Stimulated activated CD4-positive, alpha-beta T cell treated with anti-CD3 and anti-CD28 coated beads, Interleukin-12 subunit alpha, Interleukin-12 subunit beta, amount 100 ng/mL, for 48 hours (primary cell): ENCODE data around the gene CTAGE1.

Experiments
- DNase-seq, 3 donors: peaks; one replicate each; pipeline ENCODE4 v3.0.0-alpha.2; 2020; ENCODE audit warnings: low read depth in 2 of 3, low spot score in 1 of 3

Gene CTAGE1

DNA sequence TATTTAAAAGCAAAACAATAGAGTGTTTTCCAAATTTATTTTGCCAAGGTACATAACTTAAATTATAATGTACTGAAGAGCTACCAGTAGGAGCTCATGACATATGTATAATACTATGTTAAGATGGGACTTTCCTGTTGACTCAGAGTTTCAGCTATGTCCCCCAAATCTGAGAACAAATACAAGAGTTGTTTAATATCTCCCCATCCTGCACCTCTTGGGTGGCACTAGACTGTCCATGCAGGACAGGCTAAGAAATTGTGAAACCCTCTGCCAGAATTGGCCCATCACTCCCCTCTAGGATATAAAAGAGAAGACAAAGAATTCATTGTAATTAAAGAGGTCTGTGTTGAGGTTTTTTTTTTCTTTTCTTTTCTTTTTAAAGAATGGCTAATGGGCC lies 21.7 kb upstream of the CTAGE1 start:
- DNase-seq, result no peak

DNA sequence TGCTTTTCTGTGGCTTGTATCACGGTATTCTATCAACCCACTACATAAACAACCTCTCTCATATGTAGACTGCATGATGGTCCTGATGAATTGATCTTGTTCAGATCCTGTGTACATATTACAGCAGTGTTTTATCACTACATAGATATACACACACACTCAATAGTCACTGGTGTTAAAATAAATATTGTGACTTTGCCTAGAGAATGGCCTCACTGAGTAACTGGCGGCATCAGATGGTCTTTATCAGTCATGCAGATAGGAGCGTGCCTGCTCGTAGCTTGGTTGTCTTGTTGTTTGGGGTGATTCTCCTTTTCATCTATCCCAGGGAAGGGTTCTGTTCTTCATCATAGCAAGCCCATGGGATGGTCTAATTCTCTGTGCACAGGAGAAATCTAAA lies 18.4 kb upstream of the CTAGE1 start:
- DNase-seq, result no peak

DNA sequence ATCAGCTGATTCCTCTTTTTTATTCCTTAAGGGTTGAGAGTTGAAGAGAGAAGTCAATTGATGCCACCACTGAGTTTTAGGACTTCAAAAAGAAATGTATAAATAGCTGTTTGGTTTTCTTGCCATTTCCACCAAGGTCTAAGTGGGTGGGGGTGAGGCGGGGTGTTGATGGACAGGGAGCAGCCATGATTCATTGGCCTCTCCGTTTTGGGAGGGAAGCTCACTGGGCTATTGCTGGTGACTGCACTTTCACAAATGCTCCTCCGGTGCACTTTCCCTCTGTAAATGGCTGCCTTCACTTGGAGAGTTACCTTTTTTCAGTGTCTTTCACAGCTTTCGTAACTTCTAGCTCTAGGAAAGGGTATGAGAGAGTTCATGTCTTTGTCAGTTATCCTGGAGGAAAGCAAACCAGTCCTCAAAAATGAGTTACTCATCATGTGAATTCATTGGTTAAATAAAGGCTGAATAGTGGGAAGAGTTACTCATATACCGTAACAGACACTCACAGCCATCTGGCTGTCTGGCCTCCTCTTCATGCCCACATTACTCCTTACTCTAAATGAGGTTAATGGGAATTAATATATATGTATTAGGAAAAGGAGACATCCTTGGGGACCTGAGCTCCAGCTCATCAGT lies 17.4 kb upstream of the CTAGE1 start:
- no peak for DNase-seq

DNA sequence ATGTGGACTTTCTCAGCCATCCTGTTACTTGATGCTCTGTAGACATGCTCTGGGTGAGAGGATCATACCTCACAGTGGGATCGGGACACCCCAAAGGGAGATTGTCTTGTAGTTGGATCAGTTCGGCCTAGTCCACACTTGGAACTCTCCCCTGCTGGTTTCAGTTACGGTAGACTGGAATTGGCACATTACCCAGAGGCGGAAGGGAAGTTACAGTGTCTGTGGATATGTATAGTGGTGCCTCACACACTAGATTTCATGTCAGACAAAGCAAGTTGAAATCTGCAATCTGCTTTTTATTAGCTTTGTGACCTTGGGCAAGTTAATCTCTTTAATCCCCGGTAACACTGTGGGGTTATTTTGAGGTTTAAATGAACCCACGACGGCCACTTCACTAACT lies 16.2 kb upstream of the CTAGE1 start:
- DNase-seq, result no peak

DNA sequence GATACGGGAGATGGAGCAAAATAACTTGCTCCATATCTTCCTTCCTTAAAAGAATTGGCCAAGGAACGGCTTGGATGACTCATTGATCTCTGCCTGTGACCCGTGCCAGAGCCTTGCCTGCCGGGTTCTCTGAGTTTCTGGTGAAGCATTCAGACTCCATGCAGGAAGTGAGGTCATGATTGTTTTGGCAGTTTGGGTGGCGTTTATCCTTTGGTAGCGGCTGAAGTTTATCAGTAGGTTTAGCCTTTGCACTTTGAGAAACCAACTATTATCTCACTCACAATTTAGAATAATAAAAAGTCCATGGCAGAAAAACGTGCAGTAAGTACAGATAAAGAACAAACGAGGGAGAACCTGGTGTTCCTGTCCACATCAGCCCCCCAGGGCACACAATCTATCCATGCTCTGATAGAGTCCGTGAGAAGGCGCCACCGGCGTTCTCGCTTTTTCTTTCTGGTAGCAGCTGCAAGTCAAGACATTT lies 15.0 kb upstream of the CTAGE1 start:
- DNase-seq, result no peak

DNA sequence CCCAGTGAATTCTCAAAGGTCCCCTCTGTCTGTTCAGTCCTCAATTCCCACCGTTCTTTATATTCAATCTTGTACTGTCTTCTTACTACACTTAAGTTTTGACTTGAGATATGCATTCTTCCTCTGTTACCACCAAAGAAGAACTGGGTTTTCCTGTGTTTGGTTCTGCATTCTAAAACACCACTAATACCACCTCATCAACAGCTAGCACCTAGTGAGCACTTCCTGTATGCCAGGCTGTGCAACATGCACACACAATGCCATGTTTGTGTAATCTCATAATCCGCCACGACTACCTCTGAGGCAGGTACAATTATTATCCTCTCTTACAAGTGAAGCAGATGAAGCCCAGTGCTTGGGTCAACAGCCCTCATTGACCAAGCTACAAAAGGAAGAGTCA lies 11.8 kb upstream of the CTAGE1 start:
- no peak for DNase-seq

DNA sequence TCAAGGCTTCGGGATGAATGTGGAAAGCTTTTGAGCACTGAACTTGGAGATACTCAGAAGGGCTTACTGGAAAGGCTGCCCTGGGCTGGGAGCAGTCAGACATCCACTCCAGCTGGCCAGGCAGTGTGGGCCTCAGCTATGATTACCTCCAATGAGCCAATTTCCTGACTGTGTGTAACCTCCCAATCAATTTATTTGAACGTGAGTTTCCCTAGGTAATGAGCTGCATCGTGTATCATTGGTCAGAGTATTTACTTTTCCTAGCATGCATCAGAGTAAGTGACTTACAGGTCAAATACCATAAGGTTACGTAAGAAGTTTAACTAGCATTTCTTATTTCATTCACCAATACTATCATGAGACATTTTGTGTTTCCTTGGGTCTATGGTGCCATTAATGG lies 11.0 kb upstream of the CTAGE1 start:
- DNase-seq, result no peak

DNA sequence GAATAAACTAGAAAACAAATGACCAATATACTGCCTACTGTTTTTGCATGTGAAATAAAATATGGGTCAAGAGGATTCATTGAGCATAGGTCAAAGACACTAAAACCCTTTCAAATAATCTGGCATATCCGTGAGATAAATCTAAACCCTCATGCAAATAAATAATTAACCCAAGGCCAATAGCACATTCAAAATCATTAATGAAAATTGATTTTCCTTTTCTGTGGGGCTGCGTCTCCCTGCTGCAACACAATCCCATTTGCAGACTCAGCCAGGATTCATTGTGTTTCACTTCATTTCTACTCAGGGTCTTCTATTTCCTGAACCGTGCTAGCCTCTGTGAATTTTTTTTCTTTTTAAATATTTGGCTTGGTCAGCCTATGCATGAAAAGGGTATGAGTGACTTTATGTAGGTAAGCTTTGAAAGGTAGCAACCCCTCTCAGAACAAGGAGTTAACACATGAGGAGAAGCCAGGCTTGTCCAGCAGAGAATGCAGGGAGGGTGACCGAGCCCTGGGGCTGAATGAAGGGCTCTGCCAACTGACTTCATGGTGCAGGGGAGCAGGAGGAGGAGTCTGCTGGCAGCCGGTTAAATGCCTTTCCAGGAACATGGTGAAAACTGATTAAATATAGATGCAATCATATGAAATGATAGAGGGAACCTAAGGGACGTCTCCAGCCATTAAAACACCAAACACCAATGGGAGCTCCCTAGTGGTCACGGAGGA lies 10.3 kb upstream of the CTAGE1 start:
- DNase-seq, result no peak

DNA sequence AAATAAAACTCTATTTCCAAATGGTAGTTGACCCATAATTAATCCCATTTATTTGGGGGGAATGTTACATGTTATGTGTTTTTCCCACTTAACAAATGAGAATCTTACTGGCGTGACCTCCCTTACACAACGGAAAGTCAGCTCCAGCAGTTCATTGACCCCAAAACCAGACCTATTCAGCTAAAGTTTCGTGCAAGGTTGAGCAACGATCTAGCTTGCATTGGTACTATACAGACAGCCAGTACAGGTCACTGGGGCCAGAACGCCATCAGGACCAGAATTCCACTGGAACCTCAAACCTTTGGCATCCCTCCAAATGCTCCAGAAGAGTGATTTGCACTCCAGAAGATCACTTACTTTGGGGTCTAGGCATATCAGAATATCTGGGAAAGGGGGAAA lies 6.8 kb upstream of the CTAGE1 start:
- DNase-seq, result no peak

DNA sequence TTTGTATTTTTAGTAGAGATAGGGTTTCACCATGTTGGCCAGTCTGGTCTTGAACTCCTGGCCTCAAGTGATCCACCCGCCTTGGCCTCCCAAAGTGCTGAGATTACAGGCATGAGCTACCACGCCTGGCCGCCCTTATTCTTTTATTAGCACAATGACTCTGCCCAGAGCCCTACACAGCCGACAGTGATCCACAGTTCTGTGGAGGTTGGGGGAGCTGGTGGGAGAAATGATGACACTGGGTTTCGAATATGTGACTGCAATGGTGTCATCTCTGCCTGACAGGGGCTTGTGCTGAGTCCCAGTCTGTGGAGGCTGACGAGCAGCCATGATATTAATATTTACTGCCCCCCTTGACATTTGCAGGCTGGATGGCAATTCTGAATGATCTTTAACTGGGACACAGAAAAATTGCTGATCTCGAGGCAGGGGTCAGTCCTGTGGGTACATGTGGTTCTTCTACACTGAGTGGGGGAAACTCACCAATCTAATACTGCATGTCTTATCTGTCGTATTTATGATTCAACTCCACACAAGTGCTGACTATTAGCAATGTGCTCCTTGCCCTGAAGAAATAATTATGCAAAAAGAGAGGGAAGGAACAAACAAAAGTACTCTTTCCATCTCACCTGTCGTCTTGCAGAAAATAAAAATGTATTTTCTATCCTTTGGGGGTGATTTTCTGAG lies 6.3 kb upstream of the CTAGE1 start:
- no peak for DNase-seq

DNA sequence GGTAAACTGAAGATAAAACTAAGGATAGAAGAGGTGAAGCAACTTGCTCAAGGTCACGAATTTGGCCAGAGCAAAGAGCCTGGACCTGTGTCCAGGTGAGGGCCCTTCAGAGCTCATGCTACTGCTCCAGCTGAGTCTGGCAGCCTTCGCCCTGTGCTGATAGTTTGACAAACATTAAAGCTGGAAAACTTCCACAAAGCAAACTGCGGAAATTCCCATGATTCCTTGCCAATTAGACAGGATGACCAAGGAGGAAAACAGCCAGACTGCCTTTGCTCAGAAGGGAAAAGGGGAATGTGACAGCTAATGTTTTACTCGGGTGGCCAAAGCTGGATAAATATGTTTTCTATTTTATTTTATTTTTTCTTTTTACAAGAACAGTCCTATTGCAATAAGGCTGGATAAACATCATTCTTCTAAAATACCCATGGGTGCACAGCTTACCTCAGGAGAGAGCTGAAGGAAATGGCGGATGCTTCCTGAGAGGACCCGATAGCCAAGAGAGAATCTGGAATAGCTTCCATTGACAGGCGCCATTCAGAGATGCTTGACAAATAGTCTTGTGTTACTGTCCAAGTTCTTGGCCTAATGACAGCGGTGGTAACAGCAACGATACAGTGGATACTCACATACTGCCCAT lies 5.3 kb upstream of the CTAGE1 start:
- no peak for DNase-seq

DNA sequence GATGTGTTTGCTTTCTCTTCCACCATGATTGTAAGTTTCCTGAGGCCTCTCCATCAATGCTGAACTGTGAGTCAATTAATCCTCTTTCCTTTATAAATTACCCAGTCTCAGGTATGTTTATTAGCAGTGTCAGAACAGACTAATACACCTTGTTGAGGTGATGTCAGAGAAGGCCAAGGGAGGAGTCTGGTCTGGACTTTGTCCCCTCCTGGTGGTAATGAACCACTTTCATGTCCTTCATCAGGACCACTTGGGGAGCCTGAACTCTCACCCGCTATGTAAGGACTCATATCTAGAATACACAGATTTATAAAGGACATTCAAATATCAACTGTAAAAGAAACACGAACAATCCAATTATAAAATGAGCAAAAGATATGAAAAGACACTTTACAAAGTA lies 2.9 kb upstream of the CTAGE1 start:
- DNase-seq, result no peak

DNA sequence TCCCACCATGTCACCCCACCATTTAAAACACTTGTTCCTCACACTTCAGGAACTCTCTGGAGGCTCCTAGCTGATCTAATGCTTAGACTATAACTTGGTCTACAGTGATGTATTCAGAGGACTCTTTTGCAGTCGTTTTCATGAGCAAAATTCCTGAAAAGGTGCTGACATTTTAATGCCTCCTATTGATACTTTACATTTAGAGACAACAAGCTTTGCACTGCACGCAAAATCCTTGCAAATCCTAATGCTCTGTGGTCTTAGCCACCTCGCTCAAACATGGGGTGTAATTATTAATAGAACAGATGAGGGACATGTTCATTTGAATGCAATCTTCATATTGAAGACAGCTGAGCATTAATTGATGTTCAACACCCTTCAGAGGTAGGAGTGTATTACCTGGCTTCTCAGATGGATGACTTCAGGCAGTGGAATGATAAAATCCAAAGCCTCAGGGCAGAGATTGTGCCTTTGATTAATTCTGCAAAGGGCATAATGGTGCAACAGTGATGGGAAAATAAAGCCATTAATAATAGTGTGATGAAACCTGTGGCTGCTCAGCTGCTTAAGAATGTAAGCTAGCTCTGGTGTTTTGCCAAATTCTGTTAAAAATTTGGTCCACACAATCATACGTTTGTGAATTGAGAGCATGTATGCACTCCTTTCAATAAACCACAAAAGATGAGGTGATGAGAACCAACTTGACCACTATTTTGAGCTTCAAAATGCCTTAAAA lies 5.4 kb downstream of the CTAGE1 start:
- no peak for DNase-seq

DNA sequence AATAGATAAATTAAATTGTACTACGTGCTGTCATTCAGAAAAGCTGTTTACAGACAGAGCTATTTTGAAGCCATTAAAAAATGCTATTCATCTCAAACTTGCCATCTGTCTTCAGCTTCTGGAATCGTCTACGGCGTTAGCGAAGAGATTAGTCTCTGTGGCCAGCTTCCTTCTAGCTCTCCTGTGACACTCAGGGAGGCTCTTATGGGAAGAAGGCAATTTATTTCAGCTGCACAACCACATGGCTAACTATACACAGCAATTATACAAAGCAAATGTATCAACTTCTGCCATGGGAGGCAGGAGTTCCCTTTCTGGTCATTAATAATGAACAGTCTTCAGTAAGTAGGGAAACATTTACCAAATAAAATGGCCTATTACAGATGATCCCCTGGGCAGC lies 6.3 kb downstream of the CTAGE1 start:
- no peak for DNase-seq

DNA sequence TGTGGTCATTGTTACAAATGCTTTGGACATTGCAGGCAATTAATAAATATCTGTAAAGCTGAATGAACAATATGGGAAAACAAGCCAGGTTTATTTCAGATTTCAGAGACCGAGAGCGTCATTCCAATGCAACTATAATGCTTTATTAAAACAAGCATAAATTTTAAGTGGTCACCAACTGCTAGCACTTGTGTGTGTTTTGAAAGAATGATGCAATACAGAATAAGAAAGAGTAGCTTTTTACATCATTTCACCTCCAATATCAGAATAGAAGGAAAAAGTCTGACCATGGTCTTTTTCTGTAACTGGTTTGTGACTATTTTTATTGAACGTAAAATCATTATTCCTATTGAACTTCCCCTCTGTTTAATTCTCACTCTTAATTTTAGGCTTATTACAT lies 7.6 kb downstream of the CTAGE1 start:
- no peak for DNase-seq

DNA sequence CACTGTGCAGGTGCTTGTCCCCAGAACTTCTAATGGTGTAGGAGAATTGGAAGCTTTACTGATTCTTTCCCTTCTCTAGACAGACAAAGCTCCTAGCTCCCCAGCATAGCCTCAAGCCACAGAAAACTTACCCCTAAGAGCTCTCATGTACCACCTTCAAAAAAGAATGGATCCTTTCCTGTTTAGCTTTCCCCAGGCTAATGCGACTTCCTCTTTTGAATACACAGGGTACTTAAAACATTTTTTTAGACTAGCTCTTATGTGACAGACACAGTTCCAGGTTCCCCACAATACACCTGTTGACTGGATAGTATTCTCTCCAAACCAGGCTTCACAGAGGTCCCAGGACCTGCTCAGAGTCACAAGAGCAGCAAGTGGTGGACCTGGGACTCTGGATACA lies 8.3 kb downstream of the CTAGE1 start:
- no peak for DNase-seq

DNA sequence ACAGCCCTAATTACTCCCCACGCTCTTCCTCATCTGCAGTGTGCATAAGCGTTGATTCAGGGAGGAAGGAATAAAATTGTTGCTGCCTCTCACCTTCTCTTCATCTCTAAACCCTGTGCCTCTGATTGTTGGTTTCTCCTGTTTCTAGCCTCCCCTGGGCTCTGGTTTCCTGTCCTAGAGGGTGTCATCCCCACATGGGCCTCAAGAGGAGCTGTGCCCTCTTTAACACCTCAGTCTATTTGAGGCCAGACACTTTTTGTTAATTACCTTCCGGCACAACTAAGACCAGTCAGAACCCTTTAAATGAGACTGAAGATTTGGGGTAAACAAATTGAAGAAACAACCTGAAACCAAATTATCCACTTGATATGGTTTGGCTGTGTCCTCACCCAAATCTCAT lies 9.7 kb downstream of the CTAGE1 start:
- DNase-seq, result no peak

DNA sequence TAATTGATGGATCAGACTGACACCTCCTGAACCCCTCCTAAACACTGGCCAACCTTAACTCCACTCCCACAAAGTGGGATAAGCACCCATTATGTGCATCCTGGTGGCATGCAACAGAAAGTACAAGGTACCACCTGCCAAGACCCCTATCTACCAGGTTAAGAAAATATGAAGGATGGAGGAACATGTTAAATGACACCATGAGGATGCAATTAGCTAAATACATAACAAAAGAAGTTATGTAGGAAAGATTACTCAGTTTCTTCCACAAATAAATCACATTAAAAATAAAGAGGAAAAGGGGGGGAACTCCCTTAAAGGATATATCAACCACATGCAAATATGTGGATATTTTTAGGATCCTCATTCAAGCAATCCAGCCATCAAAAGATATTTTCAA lies 12.6 kb downstream of the CTAGE1 start:
- no peak for DNase-seq

DNA sequence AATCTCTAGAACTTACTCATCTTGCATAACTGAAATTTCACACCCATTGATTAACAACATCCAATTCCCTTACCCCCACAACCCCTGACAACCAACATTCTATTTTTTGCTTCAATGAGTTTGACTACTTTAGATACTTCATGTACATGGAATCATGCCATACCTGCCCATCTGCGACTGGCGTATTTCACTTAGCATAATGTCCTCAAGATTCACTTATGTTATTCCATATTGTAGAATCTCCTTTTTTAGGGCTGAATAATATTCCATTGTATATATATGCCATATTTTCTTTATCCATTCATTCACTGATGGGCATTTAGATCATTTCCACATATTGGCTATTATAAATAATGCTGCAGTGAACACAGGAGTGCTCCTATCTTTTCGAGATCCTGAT lies 13.8 kb downstream of the CTAGE1 start:
- DNase-seq, result no peak

DNA sequence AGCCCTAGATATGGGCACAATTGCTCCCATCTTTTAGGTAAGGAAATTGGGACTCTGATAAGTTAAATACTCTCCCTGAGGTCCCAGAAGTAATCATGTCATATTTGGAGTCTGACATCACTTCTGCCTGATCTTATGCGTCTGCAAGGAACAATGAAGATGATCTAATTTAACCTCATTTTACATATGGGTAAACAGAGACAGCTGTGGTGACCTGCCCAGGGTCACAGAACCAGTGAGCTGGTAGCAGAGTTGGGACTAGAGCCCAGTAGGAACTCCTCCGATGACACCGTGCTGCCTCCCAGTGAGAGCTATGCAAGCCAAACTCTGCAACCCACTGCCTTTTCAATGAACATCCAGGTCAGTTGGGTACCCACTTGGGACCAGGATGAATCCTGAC lies 17.8 kb downstream of the CTAGE1 start:
- DNase-seq, result no peak

DNA sequence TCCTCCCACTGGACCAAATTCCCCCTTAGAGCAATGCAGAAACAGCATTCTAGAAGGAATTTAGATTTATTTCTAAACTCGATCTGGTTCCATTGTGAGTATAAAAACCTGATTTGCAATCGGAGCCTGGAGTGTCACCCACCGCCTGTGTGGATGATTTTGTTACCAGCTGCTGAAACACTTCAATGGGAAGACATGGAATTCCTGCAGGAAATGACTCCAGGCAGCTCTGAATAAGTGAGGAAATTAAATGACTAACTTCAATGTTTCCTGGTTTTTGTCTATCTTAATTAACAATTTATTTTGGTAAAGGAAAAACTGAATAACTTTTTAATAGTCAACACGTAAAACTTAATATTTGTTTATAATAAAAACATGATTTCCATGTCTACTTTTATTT lies 19.3 kb downstream of the CTAGE1 start:
- DNase-seq, result no peak
